HG02852 (cell line): Measurements from ENCODE around the gene KRTAP10-8.
"Not testable (repeated sequence)": the region's sequence is repeated elsewhere in the genome, so short reads cannot be mapped to it uniquely, and the experiment has no call there.

ENCODE experiments used
- ATAC-seq: cut with Tn5 transposase; IDR thresholded peaks from one replicate; pipeline ENCODE4 v1.9.1; 2021; ENCODE audit warnings: mild to moderate bottlenecking, moderate library complexity; ENCODE audit not compliant: unreplicated experiment

Gene KRTAP10-8

DNA sequence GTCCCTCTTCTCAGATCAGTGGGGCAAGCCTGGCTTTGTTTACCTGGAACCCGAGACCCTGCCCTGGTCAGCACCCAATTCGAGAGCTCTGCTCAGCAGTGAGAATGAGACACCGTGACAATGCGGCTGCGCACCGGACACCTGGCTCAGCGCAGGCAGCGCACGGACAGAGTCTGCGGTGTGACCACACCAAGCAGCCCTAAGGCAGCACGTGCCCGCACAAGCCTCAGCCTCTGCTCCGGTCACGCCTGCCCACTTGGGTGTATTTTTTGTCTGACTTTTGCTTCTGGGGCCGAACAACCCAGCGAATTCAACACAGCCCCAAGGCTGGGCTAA, 4.7 kb downstream of the KRTAP10-8 start:
- no peak for ATAC-seq

DNA sequence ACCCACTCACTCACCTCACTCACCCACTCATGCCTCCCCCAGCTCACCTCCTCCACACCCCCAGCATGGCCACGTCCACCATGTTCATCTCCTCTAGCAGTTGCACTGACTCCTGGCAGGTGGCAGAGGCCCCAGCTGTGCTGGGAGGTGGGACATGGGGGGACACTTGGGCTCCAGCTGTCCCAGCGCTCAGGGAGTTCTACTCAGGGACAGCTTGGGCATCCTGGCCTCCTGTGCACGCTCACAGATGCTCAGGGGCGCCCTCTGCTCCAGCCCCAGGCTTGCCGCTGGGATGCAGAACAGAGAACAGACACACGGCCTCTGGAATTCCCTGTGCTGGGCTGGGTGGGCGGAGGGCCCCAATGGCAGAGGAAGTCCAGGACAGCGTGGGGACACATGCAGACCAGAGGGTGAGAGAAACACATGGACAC, 5.2 kb downstream of the KRTAP10-8 start:
- ATAC-seq = no peak

DNA sequence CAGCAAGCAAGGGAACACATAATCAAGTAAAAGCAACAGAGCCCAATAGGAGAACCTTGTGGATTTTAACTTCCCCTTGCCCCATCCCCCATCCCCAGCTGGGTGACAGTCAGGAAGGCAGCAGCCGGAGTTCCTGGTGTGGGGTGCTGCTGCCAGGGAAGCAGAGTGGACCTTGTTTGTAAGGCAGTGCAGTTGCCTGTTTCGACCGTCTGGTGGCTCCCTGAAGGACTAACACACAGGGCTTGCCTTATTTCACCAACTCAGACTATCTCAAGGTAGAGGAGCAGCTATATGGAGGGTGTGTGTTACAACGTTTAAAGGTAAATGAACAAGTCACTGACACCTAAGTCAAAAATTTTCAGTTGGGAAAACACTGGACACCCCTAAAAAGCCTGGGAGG, 6.6 kb downstream of the KRTAP10-8 start:
- ATAC-seq = no peak

DNA sequence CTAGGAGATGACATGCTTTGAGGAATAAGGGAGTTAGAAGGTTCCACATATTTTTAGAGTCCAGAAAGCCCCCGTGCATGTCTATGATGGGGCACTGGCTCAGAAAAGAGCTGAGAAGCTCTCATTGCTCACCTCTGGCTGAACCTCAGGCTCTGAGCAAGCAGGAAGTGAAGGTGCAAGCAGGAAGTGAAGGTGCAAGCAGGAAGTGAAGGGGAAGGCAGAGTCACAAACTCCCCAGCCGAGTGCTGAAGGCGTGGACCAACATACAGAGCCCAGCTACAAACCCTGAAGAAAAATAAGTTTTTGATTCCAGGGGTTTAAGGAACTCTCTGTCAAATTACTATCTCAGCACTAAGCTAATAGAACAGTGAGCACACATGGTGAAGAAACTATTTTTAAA, 7.0 kb downstream of the KRTAP10-8 start:
- no peak for ATAC-seq

DNA sequence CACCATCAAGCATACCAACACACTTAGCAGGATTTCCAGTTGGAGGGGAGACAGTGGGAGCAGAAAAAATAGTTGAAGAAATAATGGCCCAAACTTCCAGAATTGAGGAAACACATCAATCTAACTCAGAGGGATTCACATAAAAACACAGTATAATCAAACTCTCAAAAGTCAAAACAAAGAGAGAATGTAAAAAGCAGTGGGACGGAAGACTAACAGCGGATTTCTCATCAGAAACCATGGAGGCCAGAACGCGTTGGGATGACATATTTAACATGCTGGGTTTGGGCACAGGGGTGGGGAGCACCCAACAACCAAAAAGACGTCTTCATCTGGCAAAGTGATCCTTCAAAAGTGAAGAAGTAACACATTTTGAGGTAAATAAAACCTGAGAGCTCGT, 8.0 kb downstream of the KRTAP10-8 start:
- ATAC-seq = no peak

DNA sequence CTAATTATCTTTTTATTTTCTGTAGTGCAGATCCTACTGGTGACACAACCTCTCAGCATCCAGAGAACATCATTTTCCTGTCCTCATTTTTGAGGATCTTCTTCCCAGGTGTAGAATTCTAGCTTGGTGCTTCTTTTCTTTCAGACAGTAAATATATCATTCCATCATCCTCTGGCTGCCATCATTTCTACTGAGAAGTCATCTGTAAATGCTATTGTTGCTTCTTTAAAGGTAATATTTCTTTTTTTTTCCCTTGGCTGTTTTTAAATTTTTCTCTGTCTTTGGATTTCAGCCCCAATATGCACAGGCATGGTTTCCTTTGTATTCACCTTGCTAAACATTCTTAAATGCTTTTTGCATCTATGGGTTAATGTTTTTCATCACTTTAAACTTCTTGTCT, 11.7 kb downstream of the KRTAP10-8 start:
- no peak for ATAC-seq

DNA sequence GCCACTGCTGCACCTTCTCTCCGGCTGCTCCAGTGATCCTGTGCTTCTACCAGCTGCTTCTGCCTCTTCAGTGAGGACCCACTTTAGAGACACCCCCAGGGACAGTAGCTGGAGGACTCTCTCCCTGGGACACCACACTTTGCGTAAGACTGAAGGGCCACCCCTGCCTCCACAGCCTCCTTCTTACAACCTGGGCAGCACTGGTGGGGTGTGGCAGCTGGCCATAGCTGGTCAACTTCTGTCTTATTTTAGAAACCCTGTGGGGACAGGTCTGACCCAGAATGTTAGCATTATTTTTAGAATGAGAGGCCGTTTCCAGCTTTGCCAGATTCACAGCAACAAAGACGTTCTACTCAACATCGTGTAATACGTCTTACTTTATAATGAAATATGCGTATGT, 13.9 kb downstream of the KRTAP10-8 start:
- ATAC-seq = no peak

DNA sequence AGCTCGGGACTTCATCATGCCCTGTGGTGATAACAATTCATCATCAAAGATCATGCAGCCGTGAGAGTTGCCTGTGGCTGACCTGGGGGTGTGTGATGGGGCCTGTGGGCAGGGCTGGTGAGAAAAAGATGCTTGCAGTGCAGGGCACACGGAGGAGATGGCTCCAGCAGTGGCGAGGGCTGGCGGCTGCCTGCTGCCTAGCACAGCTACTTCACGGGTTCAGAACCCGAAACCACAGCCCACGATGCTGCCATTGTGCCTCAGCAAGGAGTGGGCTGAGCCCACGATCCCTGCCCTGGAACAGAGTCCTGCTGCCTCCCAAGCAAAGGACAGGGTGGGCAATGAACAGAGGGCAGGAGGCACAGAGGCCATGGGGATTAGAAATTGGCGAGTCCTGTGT, 14.4 kb downstream of the KRTAP10-8 start:
- ATAC-seq = no peak

DNA sequence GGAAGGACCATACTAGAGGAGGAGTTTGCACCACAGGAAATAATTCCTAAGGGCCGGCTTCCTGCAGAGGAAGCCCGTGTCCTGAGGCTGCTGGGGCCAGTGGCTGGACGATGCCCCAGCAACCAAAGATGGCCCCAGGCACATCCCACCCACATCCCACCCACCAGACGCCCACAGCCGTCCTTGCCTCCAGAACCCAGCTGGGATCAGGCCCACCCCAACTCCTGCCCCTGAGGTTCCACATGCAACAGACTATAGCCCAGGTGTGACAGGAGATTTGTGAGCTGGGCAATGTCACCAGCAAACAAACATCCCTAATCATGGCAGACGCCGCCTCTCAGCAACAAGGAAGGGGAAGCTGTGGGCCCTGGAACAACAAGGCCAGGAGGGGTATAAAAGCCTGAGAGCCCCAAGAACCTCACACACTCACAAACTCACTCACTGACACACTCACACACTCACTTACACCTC, 14.8 kb downstream of the KRTAP10-8 start, which contains the start of gene KRTAP10-9:
TSS of gene KRTAP10-9 (plus strand) at position 421 of the 471 bp plus-strand sequence. CDS start 79 bp downstream, outside the sequence.
- ATAC-seq = no peak

DNA sequence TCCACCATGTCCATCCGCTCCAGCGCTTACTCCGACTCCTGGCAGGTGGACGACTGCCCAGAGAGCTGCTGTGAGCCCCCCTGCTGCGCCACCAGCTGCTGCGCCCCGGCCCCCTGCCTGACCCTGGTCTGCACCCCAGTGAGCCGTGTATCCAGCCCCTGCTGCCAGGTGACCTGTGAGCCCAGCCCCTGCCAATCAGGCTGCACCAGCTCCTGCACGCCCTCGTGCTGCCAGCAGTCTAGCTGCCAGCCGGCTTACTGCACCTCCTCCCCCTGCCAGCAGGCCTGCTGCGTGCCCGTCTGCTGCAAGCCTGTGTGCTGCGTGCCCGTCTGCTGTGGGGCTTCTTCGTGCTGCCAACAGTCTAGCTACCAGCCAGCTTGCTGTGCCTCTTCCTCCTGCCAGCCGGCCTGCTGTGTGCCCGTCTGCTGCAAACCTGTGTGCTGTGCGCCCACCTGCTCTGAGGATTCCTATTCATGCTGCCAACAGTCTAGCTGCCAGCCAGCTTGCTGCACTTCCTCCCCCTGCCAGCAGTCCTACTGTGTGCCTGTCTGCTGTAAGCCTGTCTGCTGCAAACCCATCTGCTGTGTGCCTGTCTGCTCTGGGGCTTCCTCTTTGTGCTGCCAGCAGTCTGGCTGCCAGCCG, 15.4 kb downstream of the KRTAP10-8 start:
- not testable (repeated sequence) for ATAC-seq

DNA sequence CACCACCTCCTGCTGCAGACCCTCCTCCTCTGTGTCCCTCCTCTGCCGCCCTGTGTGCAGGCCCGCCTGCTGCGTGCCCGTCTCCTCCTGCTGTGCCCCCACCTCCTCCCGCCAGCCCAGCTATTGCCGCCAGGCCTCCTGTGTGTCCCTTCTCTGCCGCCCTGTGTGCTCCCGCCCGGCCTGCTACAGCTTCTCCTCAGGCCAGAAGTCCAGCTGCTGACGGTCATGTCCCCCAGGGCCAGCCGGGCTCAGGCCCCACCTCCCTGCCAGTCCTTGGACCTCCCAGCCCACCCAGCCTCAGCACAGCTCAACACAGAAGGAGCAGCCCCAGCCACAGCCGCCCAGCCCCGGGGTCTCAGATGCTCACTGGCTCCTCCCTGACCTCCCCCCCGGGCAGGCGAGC, 16.0 kb downstream of the KRTAP10-8 start:
- ATAC-seq = not testable (repeated sequence)

DNA sequence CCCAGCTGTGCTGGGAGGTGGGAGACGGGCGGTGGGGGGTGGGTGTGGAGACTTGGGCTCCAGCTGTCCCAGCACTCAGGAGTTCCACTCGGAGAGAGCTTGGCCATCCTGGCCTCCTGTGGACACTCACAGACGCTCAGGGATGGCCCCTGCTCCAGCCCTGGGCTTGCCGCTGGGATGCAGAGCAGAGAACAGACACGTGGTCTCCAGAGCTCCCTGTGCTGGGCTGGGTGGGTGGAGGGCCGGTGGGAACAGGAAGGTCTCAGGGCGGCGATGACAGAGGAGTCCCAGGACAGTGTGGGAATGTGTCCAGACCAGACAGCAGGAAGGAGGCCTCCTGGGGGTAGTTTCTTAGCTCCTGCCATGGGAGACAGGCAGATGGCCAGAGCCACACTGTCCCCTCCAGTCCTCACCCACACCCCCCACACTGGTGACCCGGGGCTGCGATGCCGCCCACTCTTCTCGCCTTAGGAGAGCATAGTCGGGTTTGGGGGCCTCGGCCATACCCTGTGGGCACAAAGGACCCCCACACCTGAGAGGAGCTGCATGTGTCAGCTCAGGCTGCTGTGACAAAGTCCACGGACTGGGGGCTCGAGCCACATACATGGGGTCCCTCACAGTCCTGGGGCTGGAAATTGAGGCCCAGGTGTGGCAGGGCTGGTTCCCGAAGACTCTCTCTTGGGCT, 17.0 kb downstream of the KRTAP10-8 start:
- ATAC-seq = no peak

DNA sequence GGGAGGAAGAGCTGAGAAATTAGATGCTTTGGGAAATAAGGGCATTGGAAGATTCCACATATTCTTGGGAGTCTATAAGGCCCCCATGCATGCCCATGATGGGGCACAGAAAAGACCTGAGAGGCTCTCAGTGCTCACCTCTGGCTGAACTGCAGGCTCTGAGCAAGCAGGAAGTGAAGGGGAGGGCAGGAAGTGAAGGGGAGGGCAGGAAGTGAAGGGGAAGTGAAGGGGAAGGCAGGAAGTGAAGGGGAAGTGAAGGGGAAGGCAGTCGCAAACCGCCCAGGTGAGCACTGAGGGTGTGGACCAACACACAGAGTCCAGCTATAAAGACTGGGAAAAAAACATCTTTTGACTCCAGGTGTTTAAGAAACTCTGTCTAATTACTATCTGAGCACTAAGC, 18.6 kb downstream of the KRTAP10-8 start:
- no peak for ATAC-seq

DNA sequence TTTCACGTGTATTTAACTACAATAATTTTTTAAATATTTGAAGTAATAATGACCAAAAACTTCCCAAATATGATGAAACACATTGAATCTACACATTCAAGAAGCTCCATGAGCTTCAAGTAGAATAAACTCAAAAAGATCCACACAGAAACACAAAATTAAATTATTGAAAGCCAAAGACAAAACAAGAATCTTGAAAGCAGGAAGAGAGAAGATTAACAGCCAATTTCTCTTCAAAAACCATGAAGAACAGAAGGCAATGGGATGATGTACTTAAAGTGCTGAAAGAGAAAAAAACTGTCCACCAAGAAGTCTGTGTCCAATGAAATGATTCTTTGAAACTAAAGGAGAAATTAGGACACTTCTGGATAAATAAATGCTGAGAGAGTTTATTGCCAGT, 20.2 kb downstream of the KRTAP10-8 start:
- ATAC-seq = no peak

DNA sequence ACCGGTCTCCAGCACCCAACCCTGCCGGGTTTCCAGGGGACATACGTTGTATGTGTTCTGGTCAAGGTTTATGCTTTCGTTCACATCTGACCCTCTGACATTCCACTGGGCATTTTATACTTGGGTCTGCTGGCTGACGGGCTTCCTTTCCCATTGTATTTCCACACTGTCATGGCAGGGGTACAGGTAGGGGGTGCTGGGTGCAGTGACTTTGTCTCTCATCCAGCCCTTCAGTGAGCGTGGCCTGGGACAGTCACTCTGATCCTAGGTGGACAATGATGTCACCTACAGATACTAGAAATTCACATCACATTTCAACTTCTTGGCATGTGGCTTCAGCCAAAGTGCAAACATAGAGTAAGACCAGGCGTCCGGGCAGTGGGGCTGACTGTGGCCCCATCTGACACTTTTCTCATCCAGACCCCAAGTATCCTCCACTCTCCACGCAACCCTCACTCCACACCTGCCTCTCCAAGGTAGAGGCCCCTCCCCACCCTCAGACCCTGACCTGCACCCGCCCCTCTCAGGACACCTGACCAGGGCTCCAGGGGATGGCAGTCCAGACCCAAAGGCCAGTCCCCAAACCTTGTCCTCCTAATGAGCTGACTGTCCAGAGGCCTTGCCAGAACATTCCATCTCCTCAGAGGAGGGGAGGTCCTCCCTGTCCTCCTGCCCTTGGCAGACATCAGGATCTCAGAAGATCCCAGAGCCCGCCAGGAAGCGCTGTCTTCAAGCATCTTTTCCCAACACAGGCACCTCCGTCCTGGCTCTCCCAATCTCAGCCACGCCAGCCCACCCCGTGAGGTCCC, 24.5 kb downstream of the KRTAP10-8 start:
- ATAC-seq = no peak

DNA sequence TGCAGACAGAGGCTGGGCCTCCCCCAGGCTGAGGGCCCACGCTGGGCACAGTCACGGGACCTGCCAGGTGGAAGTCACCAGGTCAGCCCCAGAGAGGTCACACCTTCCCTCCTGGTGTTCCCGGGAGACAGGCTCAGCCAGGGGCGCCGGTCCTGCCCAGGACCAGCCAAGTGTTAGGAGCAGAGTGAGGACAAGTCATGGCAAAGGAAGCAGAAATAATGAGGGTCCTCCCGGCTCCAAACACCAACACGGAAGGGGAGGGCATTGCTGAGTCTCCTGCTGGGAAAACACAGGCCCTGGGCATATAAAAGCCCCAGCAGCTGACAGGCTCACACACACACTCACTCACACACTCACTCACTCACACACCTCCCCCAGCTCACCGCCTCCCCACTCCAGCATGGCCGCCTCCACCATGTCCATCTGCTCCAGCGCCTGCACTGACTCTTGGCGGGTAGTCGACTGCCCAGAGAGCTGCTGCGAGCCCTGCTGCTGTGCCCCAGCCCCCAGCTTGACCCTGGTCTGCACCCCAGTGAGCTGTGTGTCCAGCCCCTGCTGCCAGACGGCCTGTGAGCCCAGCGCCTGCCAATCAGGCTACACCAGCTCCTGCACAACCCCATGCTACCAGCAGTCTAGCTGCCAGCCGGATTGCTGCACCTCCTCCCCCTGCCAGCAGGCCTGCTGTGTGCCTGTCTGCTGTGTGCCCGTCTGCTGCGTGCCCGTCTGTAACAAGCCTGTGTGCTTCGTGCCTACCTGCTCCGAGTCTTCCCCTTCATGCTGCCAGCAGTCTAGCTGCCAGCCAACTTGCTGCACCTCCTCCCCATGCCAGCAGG, 25.4 kb downstream of the KRTAP10-8 start, which contains the start of gene KRTAP10-10:
TSS of gene KRTAP10-10 (plus strand) at position 339 of the 833 bp plus-strand sequence. CDS start at position 401, 62 bp downstream.
- no peak for ATAC-seq

DNA sequence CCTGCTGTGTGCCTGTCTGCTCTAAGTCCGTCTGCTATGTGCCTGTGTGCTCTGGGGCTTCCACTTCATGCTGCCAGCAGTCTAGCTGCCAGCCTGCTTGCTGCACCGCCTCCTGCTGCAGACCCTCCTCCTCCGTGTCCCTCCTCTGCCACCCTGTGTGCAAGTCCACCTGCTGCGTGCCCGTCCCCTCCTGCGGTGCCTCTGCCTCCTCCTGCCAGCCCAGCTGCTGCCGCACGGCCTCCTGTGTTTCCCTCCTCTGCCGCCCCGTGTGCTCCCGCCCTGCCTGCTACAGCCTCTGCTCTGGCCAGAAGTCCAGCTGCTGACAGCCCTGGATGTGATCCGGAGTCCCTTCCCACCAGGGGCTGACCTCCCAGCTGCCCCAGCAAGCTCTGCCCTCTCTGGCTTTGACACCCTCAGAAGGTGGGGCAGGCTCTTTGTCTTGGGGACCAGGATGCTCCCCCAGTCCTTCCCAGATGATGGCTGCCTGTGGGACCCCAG, 26.0 kb downstream of the KRTAP10-8 start:
- not testable (repeated sequence) for ATAC-seq

DNA sequence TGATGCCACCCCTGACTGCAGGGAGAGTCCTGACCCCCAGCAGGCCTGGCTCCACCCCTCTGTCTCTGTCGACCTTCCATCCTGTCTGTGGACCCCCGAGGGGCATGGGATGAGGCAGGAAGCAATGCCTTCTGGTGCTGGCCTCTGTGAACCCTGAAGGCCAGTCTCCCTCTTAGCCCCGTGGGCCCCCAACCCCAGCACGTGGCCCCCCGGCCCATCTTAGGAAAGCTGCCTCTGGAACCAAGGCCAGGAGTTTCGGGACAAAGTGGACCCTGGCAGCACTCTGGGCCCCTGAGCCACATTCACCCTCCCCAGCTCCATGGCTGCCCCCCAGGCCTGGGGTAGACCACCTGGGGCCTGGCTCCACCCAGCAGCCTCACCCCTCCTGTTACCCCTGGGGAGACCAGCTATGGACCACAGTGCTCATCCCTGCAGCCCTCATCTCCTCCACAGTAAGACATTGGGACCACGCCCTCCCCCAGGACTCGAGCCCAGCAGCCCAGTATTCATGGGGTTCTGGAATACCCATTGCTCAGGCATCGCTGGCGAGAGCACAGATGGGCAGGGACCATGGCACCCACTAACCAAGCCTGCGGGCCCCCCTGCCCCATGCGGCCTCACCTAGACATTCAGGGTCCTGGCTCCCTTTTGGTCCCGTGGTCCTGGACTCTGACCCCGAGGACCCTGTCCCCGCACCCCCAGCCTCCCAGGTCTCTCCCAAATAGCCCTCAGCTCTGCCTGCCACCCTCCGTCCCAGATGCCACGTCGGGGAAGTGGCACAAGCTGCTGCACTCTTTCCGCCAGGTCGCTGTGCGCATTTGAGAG, 26.8 kb downstream of the KRTAP10-8 start:
- not testable (repeated sequence) for ATAC-seq

DNA sequence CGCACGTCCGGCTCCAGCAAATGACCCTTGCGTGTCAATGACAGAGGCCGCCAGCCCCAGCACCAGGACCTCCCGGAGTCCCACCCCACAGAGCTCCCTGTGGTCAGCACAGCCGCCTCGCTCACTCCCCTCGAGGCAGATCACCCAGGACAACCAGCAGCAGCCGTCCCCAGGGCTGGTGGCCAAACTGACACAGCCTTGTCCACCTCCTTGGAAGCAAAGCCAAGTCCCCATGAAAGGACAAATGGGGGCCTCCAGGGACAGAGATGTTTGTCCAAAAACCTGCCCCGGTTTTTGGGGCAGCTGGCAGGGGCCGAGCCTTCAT, 27.4 kb downstream of the KRTAP10-8 start:
- ATAC-seq = no peak

DNA sequence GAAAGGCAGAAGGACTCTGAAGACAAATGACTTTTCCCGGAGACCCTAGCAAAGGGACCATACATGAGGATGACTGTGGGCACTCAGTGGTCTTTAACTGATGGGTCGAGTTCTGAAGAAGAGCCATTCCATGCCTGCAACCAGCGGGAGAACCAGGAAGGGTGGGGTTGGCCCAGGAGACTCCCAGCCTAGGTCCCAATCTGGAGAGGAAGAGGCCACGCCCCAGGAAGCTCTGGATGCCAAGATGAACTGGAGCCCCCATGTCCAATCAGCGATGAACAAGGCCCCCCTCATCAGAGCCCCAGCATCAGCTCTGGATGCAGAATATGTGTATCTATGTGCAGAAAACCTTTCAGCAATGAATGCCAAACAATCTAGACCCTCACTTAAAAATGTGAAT, 28.9 kb downstream of the KRTAP10-8 start:
- ATAC-seq = no peak
